Measurements from ENCODE around the gene FUCA1.
"Not testable (repeated sequence)": the region's sequence is repeated elsewhere in the genome, so short reads cannot be mapped to it uniquely, and the experiment has no call there.

Gene FUCA1

GRCh38 chr1:23895082-23895481 lies 27.0 kb upstream of the FUCA1 start:
- no peak for DNase-seq

- no peak for DNase-seq
Observed at GRCh38 chr1:23889074-23889473, 21.0 kb upstream of the FUCA1 start.

- DNase-seq = no peak
Observed at GRCh38 chr1:23885222-23885621, 17.1 kb upstream of the FUCA1 start.

GRCh38 chr1:23882746-23883145 lies 14.7 kb upstream of the FUCA1 start:
- no peak for DNase-seq

- no peak for DNase-seq
Observed at GRCh38 chr1:23879809-23880208, 11.7 kb upstream of the FUCA1 start.

- no peak for DNase-seq
Observed at GRCh38 chr1:23878668-23879067, 10.6 kb upstream of the FUCA1 start.

GRCh38 chr1:23875382-23875781 lies 7.3 kb upstream of the FUCA1 start:
- DNase-seq = no peak

GRCh38 chr1:23872421-23872820 lies 4.3 kb upstream of the FUCA1 start:
- DNase-seq = peak; percentile 83

- DNase-seq = no peak
Observed at GRCh38 chr1:23869051-23869450, 961 bp upstream of the FUCA1 start.

GRCh38 chr1:23868557-23869016 lies 497 bp upstream of the FUCA1 start:
- peak; percentile 64 for DNase-seq

GRCh38 chr1:23867542-23867894 lies 572 bp downstream of the FUCA1 start:
- DNase-seq = no peak

- DNase-seq = no peak
Observed at GRCh38 chr1:23865543-23865930, 2.6 kb downstream of the FUCA1 start.

- DNase-seq = no peak
Observed at GRCh38 chr1:23864801-23865542, 3.1 kb downstream of the FUCA1 start.

- DNase-seq = no peak
Observed at GRCh38 chr1:23862640-23863039, 5.5 kb downstream of the FUCA1 start.

GRCh38 chr1:23854568-23854967 lies 13.5 kb downstream of the FUCA1 start:
- peak; percentile 62 for DNase-seq

GRCh38 chr1:23853124-23853523 lies 15.0 kb downstream of the FUCA1 start:
- not testable (repeated sequence) for DNase-seq

- not testable (repeated sequence) for DNase-seq
Observed at GRCh38 chr1:23851406-23851805, 16.7 kb downstream of the FUCA1 start.

- DNase-seq = no peak
Observed at GRCh38 chr1:23848673-23849616, 19.1 kb downstream of the FUCA1 start.

GRCh38 chr1:23847482-23848095 lies 20.5 kb downstream of the FUCA1 start:
- DNase-seq = not testable (repeated sequence)

GRCh38 chr1:23845163-23845562 lies 22.9 kb downstream of the FUCA1 start:
- DNase-seq = no peak

GRCh38 chr1:23843644-23844043 lies 24.4 kb downstream of the FUCA1 start:
- no peak for DNase-seq

- peak; percentile 73 for DNase-seq
Observed at GRCh38 chr1:23838401-23838866, 29.7 kb downstream of the FUCA1 start.

GRCh38 chr1:23837908-23838307 lies 30.2 kb downstream of the FUCA1 start:
- DNase-seq = no peak

Data from hematopoietic multipotent progenitor cell treated with erythropoietin and hydrocortisone succinate and interleukin-3 and kit ligand, for 8 days (in vitro differentiated cells).